GM19455 (cell line): Measurements from ENCODE around the gene C10orf90.

Experiments used
- ATAC-seq: cut with Tn5 transposase; IDR thresholded peaks from one replicate; pipeline ENCODE4 v1.9.1; 2021; ENCODE audit not compliant: unreplicated experiment

The C10orf90 gene

DNA sequence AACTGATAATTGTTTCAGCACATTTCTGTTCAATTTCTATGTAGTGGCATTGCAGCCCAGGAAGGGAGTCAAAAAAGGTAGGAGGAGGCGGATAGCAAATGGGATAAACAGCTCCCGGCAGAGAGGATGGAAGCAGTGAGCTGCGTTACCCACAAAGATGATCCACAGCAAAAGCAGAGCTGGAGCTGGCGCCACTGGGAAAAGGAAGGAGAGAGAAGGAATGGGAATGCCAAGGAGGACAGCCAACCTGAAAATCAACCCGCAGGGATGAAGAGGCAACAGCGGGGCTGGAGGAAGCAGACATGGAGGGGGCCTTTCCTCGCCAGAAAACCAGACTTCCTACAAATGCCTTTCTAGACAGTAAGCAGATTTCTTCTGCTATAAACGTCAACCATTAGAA, 199.5 kb downstream of the C10orf90 start:
- no peak for ATAC-seq

DNA sequence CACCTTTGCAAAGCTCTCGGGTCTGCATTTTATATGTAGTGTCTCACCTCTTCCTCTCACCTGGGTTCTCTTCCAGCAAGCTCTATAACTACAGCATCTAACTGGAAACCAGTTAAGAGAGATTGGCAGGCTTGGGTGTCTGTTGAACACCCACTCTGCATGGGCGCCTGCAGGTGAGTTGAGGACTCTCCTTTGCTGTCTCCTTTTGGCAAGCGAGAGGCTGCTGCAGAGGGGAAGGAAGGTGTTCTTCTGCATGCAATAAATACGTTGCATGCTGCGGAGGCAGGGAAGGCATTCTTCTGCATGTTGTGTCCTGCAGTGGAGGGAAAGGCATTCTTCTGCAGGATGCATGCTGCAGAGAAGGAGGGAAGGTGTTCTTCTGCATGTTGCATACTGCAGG, 200.8 kb downstream of the C10orf90 start:
- no peak for ATAC-seq

DNA sequence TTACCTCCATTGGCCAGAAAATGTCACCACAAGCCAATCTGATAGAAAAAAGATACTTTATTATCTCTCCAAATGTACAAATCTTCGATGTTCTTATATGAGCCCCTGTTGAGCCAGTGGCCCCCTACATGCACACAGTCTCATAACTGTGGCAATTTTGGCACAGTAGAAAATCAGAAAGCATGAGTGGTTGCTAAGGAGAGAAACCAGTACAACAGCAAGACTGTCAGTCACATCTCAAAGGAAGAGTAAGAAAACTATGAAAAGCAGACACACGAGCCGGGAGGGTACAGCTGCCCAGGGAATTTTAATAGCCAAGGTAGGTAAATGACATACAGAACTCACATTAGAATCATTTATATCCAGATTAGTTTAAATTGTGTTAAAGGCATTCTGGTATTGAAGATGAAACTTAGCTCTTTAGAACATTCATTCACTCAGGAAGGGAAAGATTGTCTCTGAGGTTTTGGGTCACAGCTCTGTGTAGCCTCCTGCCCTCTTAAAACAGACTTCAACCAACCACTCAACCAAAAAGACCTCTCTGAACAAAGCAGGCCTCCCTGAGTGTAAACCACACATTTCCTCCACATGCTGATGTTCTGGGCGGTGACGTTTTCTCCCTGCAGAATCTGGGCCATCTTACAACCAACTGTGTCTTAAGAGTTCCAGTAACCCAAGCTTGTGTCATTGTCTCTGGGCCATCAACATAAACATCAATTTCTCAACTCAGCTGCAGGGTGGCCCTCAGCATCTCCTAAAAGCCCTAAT, 201.4 kb downstream of the C10orf90 start:
- no peak for ATAC-seq

GRCh38 chr10:126468467-126468866, 202.0 kb downstream of the C10orf90 start:
- ATAC-seq: no peak

DNA sequence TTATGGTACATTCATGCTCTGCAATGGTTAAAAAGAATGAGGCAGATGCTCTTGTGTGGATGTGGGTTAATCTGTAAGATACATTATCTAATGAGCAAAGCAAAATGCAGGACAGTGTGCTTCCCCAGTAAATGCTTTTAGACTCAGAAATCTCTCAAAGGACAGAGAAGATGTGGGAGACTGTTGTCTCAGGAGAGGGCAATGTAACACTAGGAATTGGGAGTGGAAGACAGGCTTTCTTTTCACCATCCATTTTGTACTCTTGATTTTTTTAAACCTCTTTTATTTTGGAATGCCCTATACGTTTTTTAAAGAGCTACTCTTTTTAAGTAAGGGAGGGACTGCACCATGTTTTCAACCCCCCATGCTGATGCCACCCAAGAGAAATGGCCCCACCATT, 204.7 kb downstream of the C10orf90 start:
- no peak for ATAC-seq

GRCh38 chr10:126463286-126463685, 207.2 kb downstream of the C10orf90 start:
- no peak for ATAC-seq

- no peak for ATAC-seq
Observed at GRCh38 chr10:126461289-126461940, 209.1 kb downstream of the C10orf90 start.

DNA sequence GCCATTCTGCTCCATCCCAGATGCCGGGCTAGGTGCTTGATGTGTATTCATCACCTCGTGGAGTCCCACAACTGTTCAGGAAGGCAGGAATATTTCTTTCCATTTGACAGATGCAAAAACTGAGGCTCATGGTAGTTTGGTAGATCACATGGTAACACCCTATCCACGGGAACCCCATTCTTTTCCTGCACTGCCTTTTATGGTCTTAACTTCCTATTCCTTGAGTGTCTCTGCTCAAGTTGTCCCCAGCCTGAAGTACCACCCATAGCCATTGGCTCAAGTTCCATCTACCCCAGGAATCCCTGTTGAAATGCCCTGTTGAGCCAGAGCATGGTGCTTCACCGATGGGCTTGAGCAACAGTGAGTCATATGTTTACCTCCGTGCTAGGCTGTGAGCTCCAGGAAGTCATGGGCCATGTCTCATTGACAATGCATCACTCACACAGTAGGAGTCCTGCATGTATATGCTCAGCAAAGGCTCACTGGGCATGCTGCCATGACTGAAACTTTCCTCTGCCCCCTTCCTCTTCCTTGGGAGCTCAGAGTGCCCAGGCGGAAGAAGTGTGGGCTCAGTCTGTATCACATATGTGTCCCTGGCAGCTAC, 210.5 kb downstream of the C10orf90 start:
- ATAC-seq: no peak

- ATAC-seq: no peak
Observed at GRCh38 chr10:126459032-126459831, 211.3 kb downstream of the C10orf90 start.

DNA sequence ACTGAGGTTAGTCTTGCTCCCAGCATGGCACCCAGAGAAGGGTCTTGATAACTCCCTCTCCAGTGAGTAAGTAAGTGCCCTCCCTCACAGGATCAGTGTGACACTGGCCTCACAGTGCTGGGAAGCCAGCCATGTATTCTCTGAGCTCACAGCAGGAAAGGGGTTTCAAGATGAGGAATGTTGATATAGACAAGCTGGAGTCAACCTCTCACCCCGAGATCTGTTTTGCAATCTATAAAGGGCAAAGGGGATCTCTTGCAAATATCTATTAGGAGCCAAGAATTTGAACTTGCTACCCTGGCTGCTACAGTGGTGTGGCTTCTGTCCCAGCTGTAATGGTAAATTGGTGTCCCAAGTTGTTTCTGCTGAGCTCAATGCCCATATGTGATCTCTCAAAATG, 212.0 kb downstream of the C10orf90 start:
- ATAC-seq: no peak

DNA sequence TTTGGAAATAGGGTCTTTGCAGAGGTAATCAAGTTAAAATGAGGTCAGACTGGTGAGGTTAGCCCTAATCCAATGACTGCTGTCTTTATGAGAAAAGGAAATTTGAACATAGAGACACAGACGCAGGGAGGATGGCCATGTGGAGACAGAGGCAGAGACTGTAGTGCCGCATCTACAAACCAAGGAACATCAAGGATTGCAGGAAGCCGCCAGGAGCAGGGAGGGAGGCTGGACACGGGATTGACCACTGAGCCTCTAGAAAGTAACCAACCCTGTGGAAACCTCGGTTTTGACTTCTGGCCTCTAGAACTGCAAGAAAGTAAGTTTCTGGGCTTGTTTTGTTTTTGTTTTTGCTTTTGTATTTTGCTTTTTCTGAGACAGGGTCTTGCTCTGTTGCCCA, 213.9 kb downstream of the C10orf90 start:
- ATAC-seq: no peak

GRCh38 chr10:126455766-126456405, 214.6 kb downstream of the C10orf90 start:
- no peak for ATAC-seq

GRCh38 chr10:126455036-126455765, 215.3 kb downstream of the C10orf90 start:
- no peak for ATAC-seq

- no peak for ATAC-seq
Observed at GRCh38 chr10:126454045-126454751, 216.3 kb downstream of the C10orf90 start.

GRCh38 chr10:126452245-126452644, 218.2 kb downstream of the C10orf90 start:
- ATAC-seq: no peak

- no peak for ATAC-seq
Observed at GRCh38 chr10:126448091-126448490, 222.4 kb downstream of the C10orf90 start.

DNA sequence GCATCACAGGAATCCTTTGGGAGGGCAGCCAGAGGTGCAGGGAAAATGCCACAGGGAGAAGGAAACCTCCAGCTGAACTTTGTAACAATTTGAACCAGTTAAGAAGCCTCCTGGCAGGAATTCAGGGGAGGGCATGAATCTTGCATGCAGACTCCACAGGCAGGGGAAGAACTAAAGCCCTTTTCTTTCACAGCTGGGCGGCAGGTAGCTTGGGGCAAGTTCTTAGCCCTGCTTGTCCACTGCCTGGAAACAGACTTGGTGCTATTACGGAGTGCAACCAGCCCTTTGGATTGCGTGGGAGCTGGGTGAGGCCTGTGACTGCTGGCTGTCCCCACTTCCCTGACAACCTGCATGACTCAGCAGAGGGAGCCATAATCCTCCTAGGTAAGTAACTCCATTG, 230.6 kb downstream of the C10orf90 start:
- ATAC-seq: no peak

GRCh38 chr10:126438407-126438783, 232.1 kb downstream of the C10orf90 start:
- ATAC-seq: no peak

DNA sequence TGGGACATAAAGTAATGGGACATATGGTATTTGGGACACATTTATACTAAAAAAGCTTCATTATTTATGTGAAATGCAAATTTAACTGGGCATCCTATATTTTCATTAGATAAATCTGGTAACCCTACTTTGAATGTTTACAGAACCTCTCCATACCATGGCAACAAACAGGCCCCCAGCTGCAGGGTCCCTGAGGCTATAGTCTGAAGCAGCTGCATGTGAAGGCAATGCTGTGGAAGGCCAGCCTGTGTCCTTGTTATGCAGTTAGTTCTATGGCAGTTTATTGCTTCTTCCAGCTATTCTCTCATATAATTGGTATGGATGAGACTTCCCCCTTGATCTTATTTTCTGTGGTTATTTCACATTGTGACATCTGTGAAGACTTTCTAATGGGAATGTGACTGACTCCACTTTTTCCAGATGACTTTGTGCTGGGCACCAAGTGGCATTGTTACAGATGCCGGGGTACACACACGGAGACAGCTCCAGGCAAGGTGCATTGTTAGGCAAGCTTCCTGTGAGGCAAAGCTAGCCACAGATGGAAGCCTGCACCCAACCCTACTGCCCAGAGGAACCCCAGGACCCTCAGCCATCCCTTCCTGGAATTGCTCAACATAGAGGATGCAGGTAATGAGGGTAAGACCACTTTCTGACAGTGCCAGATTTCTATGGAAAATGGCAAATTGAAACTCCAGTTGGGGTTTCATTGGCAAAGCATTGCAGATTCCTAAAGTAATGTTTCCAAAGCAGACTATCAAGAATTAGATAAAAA, 232.7 kb downstream of the C10orf90 start:
- ATAC-seq: no peak
